ENCODE measurements around the gene TSSC4.

The TSSC4 gene

GRCh38 chr11:2387266-2387987, 13.1 kb upstream of the TSSC4 start:
- no peak for DNase-seq

- DNase-seq = no peak
Measured at GRCh38 chr11:2388431-2389376, 11.8 kb upstream of the TSSC4 start.

GRCh38 chr11:2389377-2390026, 11.0 kb upstream of the TSSC4 start:
- no peak for DNase-seq

DNA sequence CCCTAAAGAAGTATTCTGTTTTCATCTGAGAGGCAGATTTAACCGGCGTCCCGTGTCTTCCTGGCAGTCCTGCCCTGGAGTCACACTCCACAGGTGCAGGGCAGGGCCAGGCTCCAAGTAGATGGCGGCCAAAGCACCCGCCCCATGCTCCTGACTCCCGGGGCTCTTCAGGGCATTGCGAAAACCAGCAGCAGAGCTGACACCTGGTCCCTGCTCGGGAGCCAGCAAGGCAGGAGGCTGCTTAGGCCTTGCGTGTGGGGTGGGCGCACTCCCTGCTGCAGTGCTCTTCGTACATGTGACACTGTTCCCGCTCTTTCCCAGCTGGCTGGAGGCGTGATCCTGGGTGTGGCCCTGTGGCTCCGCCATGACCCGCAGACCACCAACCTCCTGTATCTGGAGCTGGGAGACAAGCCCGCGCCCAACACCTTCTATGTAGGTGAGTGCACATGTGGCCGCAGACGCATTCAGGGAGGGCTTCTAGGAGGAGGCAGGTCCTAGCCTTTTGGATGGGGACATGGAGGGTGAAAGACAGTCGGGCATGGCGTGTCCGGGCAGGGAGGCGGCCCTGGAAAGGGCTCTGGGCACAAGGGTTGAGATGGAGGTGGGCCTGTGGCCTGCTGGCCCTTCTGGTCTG, 10.3 kb upstream of the TSSC4 start:
- DNase-seq = no peak

GRCh38 chr11:2390725-2391151, 9.8 kb upstream of the TSSC4 start:
- no peak for DNase-seq

DNA sequence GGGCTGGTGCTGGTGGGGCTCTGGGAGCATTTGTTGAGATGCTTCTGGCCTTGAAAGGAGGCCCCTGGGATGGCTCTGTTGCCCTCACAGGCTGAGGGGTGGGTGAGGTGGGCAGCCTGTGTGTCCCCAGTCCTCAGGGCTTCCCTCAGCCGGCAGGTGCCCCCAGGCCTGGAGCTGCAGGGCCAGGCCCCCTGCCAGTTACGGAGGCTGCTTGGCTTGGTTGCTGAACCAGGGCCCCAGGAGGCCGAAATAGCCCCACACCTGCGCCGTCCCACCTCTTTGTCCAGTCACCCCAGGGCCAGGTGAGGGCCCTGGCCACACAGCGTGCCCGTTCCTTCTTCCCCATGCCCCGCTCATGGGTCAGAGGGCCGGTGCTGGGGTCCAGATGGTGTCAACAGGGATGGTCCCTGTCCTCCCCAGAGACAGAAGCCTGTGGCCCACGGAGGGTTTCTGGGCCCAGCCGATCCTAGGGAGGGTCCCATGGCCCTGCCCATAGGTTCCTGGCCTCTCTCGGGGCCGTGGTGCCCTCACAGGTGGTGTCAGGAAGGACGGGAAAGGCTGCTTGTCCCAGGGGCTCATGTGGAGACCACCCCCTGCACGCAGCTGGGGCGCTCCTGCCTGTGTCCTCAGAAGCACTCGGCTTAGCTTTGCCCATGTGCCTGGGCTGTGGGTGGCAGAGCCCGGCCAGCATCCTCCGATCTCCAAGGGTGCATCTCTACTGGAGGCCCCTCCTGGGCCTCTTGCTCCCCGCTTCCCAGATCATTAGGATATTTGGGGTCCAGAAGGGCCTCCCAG, 9.2 kb upstream of the TSSC4 start:
- no peak for DNase-seq

GRCh38 chr11:2392241-2392959, 8.2 kb upstream of the TSSC4 start:
- DNase-seq = no peak

- DNase-seq = no peak
Measured at GRCh38 chr11:2393111-2393868, 7.3 kb upstream of the TSSC4 start.

- no peak for DNase-seq
Measured at GRCh38 chr11:2393941-2394817, 6.4 kb upstream of the TSSC4 start.

- DNase-seq = no peak
Measured at GRCh38 chr11:2394818-2395105, 5.8 kb upstream of the TSSC4 start.

- DNase-seq = no peak
Measured at GRCh38 chr11:2395211-2395730, 5.3 kb upstream of the TSSC4 start.

DNA sequence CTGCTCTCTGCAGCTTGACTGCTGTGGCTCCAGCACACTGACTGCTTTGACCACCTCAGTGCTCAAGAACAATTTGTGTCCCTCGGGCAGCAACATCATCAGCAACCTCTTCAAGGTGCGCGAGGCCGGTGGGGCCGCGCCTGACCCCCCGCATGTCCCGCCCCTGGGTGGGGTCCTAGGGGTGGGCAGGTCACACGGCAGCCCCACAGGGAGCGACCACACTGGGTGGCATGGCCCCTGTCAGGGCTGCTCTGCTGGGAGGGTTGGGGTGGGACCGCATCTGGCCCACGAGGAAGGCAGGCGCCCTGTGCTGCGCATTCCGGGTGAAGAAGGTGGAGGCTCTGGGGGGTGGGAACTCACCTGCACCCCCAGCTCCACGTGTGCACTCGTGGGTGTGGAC, 4.7 kb upstream of the TSSC4 start:
- no peak for DNase-seq

DNA sequence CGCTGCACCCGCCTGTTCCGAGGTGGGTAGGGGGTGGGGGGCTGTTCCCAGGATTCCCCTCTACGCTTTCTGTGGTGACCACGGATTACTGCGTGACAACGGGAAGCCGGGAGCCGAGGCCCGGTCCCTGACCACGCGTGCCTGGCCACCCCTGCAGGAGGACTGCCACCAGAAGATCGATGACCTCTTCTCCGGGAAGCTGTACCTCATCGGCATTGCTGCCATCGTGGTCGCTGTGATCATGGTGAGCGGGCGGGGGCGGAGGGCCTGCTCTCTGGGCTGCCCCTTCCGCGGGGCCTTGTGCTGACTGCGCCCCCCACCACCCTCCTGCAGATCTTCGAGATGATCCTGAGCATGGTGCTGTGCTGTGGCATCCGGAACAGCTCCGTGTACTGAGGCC, 4.1 kb upstream of the TSSC4 start:
- no peak for DNase-seq

DNA sequence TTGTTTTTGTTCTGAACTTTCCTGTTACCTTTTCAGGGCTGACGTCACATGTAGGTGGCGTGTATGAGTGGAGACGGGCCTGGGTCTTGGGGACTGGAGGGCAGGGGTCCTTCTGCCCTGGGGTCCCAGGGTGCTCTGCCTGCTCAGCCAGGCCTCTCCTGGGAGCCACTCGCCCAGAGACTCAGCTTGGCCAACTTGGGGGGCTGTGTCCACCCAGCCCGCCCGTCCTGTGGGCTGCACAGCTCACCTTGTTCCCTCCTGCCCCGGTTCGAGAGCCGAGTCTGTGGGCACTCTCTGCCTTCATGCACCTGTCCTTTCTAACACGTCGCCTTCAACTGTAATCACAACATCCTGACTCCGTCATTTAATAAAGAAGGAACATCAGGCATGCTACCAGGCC, 3.5 kb upstream of the TSSC4 start:
- DNase-seq = no peak

DNA sequence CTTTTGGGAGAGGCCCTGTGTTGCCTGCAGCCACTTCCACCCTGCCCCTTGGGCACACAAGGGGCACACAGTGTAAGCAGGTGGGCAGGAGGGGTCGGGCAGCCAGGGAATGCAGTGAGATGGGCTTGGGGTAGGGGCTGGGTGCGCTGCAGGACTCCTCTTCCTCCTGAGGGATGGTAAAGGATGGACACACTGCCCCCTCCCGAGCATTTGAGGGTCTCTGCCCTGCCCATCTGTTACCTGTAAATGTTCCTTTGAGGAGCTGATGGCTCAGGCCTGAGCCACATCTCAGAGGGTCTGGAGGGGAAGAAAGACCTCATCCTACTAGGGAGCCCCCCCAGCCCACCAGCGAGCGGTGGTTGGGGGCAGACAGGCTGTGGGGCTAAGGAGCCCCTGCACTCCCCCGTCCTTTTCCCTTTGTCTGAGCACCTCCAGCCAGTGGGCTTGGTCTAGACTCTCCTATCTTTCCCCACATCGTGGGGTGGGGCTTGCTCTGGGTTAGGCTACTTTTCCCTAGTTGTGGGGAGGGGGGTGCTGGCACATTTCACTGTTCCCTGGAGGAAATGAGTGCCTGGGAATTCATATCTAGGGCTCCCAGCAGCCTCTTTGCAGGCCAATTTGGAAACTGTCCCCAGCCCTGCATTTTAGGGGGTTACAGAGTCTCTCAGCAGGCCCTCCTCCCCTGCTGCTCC, 1.7 kb upstream of the TSSC4 start:
- no peak for DNase-seq

- DNase-seq = no peak
Measured at GRCh38 chr11:2399488-2400068, 972 bp upstream of the TSSC4 start.

DNA sequence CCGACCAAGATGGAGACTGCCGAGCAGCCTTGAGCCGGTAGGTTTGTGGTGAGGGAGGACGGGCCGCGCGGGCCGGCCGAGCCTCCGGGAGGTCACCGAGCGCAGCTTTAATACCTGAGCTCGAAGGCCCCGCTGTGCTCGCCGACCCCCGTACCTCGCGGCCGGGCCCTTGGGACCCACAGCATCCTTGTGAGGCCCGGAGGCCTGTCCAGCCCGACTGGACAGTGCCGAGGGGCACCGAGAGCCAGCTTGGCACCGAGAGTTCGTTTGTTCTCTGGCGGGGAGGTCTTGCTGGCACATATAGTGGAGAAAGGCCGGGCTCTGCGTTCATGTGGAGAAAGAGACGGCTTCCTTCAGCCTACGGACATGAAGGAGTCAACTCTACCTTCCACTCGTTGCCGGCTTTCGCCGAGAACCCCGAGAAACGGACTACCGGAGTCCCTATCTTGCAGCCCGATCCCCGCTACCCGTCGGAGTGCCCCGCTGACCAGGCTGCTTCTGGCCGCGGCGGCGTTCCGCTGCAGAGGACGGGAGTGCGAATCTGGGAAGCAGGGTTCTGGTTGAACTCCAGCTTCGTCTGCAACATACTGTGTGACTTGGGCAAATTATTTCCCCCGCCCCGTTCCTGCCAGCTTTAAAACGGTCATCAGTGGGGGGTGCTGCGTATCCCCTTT, 349 bp downstream of the TSSC4 start:
- no peak for DNase-seq

- no peak for DNase-seq
Measured at GRCh38 chr11:2401436-2401984, 960 bp downstream of the TSSC4 start.
